Neural crest cell (in vitro differentiated cells): ENCODE results near the gene SCLT1. TPM values are rescaled to one million over a fixed set of nuclear protein-coding genes. Genes with fewer than 3 reads are reported as not detected.

Experiments used
- DNase-seq: peaks from one replicate; pipeline ENCODE4 v3.0.0; 2021; ENCODE audit warnings: low read depth, mixed read lengths, low spot score
- H3K27ac Mint-ChIP-seq: one replicate; pipeline ENCODE4 v1.8.0; 2021; ENCODE audit warnings: mild to moderate bottlenecking, mixed read lengths; ENCODE audit not compliant: unreplicated experiment
- H3K27me3 Mint-ChIP-seq: 2 replicates; pipeline ENCODE4 v1.8.0; 2021; ENCODE audit warnings: low read depth, mild to moderate bottlenecking, mixed read lengths
- H3K36me3 Mint-ChIP-seq: 2 replicates; pipeline ENCODE4 v1.8.0; 2021; ENCODE audit warnings: low read depth, mild to moderate bottlenecking, mixed read lengths
- H3K4me1 Mint-ChIP-seq: 2 replicates; pipeline ENCODE4 v1.8.0; 2021; ENCODE audit warnings: mixed read lengths
- H3K4me3 Mint-ChIP-seq: one replicate; pipeline ENCODE4 v1.8.0; 2021; ENCODE audit warnings: mild to moderate bottlenecking, mixed read lengths
- H3K9me3 Mint-ChIP-seq: 2 replicates; pipeline ENCODE4 v1.8.0; 2021; ENCODE audit warnings: mixed read lengths
- CTCF ChIP-seq: fragments of 200-600 bp; sonication (generic); conservative IDR thresholded peaks from 2 replicates; pipeline ENCODE4 v1.5.0; 2021; ENCODE audit warnings: antibody characterized with exemption, mild to moderate bottlenecking
- total RNA-seq: library from RNA; stranded (reverse); gene quantifications from 2 replicates; pipeline ENCODE4 v1.2.1, GENCODE V29; 2021

SCLT1 gene
- total RNA-seq, 1 donor from 2014 or later = 22.7 TPM

GRCh38 chr4:128835498-128836222, 257.7 kb downstream of the SCLT1 start:
- Mint-ChIP-seq H3K27ac (no peak overlapping the region), H3K4me1 (peaks cover 18% of the 10 kb centered on the region), H3K9me3 (no peaks in the 10 kb centered on the region), H3K27me3 (no peaks in the 10 kb centered on the region), H3K4me3 (no peak overlapping the region), H3K36me3 (peaks cover 3% of the 10 kb centered on the region)
- no peak for TF ChIP-seq CTCF
- no peak for DNase-seq

Other genes starting within 250 kb of the SCLT1 start
- gene C4orf33, start 2.6 kb upstream of the SCLT1 start, total RNA-seq = 8.1 and 8.4 TPM in 2 replicates